Upper lobe of left lung (tissue), 6 donors: Measurements from ENCODE around the gene PEX11G. TPM values are rescaled to one million over a fixed set of nuclear protein-coding genes. Genes with fewer than 3 reads are reported as not detected.

Source experiments
- ATAC-seq, 2 donors: fragments of 200-7000 bp; cut with Tn5 transposase; one replicate each; pipeline ENCODE4 v1.9.1; 2022; ENCODE audit warnings: mild to moderate bottlenecking in 2 of 2, moderate library complexity in 2 of 2; ENCODE audit not compliant: low FRiP score in 2 of 2
- DNase-seq, 2 donors: peaks; one replicate each; pipeline ENCODE4 v3.0.0-alpha.2; 2019 to 2020
- H3K27ac ChIP-seq, 4 donors: fragments of 200-600 bp; sonication (generic); one replicate each; pipeline ENCODE4 v1.5.1; 2016 to 2019
- H3K27me3 ChIP-seq, 4 donors: fragments of 200-600 bp; sonication (generic); one replicate each; pipeline ENCODE4 v1.5.1; 2017 to 2019
- H3K36me3 ChIP-seq, 4 donors: fragments of 200-600 bp; sonication (generic); one replicate each; pipeline ENCODE4 v1.5.1; 2016 to 2019
- H3K4me1 ChIP-seq, 4 donors: fragments of 200-600 bp; sonication (generic); one replicate each; pipeline ENCODE4 v1.5.1; 2018 to 2019
- H3K4me3 ChIP-seq, 4 donors: fragments of 200-600 bp; sonication (generic); one replicate each; pipeline ENCODE4 v1.5.1; 2017 to 2019; ENCODE audit warnings: mild to moderate bottlenecking in 2 of 4, moderate library complexity in 1 of 4
- H3K9me3 ChIP-seq, 4 donors: fragments of 200-600 bp; sonication (generic); one replicate each; pipeline ENCODE4 v1.5.1; 2018 to 2019
- EP300 ChIP-seq, 4 donors: sonication (generic); formaldehyde crosslinking; IDR thresholded peaks; one replicate each; pipeline ENCODE4 v1.5.1; 2017; ENCODE audit warnings: antibody characterized with exemption in 4 of 4, control low read depth in 2 of 4
- POLR2A ChIP-seq, 4 donors: fragments of 450-650 bp; IDR thresholded peaks; one replicate each; pipeline ENCODE4 v1.5.1; 2016 to 2017; ENCODE audit warnings: antibody characterized with exemption in 4 of 4, mild to moderate bottlenecking in 2 of 4
- POLR2AphosphoS5 ChIP-seq, 2 donors: sonication (generic); formaldehyde crosslinking; IDR thresholded peaks; one replicate each; pipeline ENCODE4 v1.5.1; 2017; ENCODE audit warnings: antibody characterized with exemption in 2 of 2
- WGBS, 2 donors: methylation state at CpG; one replicate each; pipeline ENCODE4 v1.1.5; 2017 to 2018; 5-methylcytosine and 5-hydroxymethylcytosine counted together
- total RNA-seq, 6 donors: library from RNA; depleted of rRNA in 4 of 6; stranded (reverse); fragments of >200 nt in 4 of 6; gene quantifications; one replicate each; pipeline versions ENCODE4 v1.1.0 to v1.2.1, GENCODE V29; 2016 to 2021
- TF ChIP-seq, protein P1 (sequence below), 6 experiments: fragments of 450-650 bp in 4 of 6; fragments of 200-600 bp in 2 of 6; sonication (generic) in 2 of 6; IDR thresholded peaks; one replicate each; pipeline ENCODE4 v1.5.1; 2016 to 2019; ENCODE audit warnings: antibody characterized with exemption in 6 of 6
- donor health status: DM: no; HTN: no; CAD: no; lungs with moderate emphysema.
- donor health status: DM: no; HTN: yes; CAD: no; lungs with severe emphysema.

PEX11G gene
- 1 to 10 TPM; 2.3 to 9.1 (median 5.4) TPM for total RNA-seq

DNA sequence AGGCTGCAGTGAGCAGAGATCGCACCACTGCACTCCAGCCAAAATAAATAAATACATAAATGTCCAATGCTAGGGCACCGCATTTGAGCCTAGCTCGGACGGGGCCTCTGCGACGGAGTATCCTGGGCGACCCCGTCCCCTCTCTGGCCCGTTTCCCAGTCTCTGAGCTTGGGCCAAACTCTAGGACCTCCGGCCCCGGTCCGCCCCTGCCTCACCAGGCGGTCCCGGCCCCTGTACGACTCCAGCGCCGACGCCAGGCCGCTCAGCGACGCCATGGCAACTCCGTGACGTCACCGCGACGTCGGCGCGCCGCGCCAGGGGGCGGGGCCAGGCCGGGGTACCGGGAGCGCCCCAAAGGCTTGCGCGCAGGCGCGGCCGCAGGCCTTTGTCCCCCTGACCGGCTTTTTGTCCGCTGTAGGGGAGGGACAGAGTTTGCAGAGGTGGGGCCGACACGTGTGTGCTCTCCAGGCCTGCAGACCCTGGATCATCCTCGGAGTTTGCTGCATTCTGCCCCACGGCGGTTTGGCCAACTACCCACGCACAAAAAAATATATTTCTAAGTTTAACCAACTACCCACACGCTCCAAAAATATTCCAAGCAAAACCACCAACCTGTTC, at the start of gene PEX11G:
Gene PEX11G, minus strand, starts transcription at position 300 of the 618 bp plus-strand sequence. Its CDS starts 25 bp downstream, at position 275.
- Histone ChIP-seq H3K4me1 (peaks cover 11 to 32% (median 18%) of the 10 kb centered on the region in 4 donors), H3K36me3 (no peaks in the 10 kb centered on the region), H3K4me3 (peak within 1 kb of the TSS; percentile 12 to 70 (median 58)), H3K27ac (peak within 1 kb of the TSS; percentile 87 to 91 (median 88)), H3K9me3 (no peaks in the 10 kb centered on the region), H3K27me3 (no peaks in the 10 kb centered on the region)
- ATAC-seq (peak; percentile 92 to 98), DNase-seq (peak; percentile 92 to 100)
- TF ChIP-seq POLR2AphosphoS5 (IDR thresholded peaks at IDR 0.05) (peak; percentile 87 to 89), POLR2A (IDR thresholded peaks at IDR 0.05) (peak in 3 of 4 donors; percentile 79 to 92 (median 80)), EP300 (IDR thresholded peaks at IDR 0.05) (no peak)
- TF ChIP-seq, protein P1, sequence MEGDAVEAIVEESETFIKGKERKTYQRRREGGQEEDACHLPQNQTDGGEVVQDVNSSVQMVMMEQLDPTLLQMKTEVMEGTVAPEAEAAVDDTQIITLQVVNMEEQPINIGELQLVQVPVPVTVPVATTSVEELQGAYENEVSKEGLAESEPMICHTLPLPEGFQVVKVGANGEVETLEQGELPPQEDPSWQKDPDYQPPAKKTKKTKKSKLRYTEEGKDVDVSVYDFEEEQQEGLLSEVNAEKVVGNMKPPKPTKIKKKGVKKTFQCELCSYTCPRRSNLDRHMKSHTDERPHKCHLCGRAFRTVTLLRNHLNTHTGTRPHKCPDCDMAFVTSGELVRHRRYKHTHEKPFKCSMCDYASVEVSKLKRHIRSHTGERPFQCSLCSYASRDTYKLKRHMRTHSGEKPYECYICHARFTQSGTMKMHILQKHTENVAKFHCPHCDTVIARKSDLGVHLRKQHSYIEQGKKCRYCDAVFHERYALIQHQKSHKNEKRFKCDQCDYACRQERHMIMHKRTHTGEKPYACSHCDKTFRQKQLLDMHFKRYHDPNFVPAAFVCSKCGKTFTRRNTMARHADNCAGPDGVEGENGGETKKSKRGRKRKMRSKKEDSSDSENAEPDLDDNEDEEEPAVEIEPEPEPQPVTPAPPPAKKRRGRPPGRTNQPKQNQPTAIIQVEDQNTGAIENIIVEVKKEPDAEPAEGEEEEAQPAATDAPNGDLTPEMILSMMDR (IDR thresholded peaks at IDR 0.05): peak in 3 of 6 experiments; percentile 10 to 29 (median 27)
- 1 to 2% methylated on average over 7 to 22 of the region's 49 CpGs for WGBS, 2 donors

DNA sequence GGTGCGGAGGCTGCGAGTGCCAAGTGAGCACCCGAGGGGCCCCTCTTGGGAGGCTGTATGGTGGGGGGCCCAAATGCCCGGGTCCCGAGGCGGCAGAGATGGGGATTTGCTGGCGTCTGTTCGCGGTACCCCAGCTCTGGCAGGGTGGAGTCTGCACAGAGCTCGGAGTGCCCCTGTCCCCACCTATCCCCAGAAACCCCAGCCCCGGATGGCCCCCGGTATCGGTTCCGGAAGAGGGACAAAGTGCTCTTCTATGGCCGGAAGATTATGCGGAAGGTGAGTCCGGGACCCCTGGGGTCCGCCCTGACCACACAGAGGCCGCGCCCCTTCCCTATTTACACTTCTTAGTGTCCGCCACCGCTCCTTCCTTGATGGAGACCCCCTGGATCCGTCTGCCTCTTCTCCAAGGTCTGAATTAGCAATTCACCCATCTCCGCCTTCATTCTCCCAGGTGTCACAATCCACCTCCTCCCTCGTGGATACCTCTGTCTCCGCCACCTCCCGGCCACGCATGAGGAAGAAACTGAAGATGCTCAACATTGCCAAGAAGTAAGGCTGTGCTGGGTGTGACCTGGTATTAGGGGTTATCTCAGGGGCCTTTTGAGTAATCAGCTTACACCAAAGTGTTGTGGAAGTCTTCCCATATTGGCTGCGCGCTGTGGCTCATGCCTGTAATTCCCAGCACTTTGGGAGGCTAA, 47.3 kb upstream of the PEX11G start:
- Histone ChIP-seq H3K27ac (peak overlapping the region; percentile 91 to 98 (median 95)), H3K9me3 (no peaks in the 10 kb centered on the region), H3K36me3 (peaks cover 7 to 49% (median 31%) of the 10 kb centered on the region in 4 donors), H3K27me3 (no peaks in the 10 kb centered on the region), H3K4me3 (peak overlapping the region; percentile 51 to 94 (median 76)), H3K4me1 (peaks cover 13 to 28% (median 19%) of the 10 kb centered on the region in 4 donors)
- DNase-seq: no peak
- TF ChIP-seq POLR2AphosphoS5 (IDR thresholded peaks at IDR 0.05): no peak
- TF ChIP-seq, protein P1 (IDR thresholded peaks at IDR 0.05): no peak
- TF ChIP-seq POLR2A (IDR thresholded peaks at IDR 0.05): no peak
- no peak for TF ChIP-seq EP300 (IDR thresholded peaks at IDR 0.05)
- 21 to 36% methylated on average over 16 to 26 of the region's 30 CpGs for WGBS, 2 donors
- ATAC-seq: no peak

DNA sequence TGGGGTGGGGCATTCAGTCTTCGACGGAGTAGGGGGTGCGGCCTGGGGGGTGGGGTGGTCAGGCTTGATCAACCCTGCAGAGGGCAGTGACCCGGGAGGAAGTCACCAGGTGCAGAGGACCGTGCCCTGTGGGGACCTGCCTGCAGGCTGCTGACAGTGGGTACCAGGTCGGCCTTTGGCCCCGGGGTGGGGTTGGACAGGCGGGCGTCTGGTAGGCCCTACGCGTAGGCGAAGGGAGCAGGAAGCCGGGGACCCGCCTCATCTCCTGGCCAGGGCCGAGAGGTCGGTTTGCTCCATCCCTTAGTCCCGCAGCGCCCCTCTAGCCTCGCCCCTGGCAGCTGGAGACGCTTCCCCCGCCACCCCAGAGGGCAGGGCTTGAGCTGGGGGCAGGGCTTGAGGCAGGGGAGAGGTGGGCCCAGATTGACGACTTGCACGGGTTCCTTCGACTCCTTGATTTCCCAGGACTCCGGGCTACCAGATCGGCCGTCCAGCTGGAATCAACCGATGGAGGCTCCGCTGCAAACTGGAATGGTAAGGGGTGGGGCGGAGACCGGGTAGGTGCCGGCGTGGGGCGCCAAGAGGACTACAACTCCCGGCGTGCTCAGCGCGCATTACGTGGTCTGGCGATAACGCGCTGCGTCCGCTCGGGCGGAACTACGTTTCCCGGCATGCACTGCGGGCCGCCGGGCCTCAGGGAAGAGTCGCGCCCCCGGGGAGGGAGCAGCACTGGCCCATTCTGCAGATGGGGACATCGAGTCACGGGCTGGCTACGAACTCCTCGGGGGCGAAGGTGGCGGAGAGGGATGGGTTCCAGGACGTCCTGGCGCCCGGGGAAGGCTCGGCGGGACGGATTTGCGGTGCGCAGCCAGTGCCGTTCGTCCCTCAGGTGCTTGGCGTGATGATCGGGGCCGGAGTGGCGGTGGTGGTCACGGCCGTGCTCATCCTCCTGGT, 46.5 kb upstream of the PEX11G start, which contains the start of gene PNPLA6:
Gene PNPLA6, plus strand, starts transcription at position 671 of the 951 bp plus-strand sequence. Its CDS starts 72 bp downstream, at position 743.
- H3K36me3 ChIP-seq: peaks cover 0 to 49% (median 25%) of the 10 kb centered on the region in 4 donors
- DNase-seq: peak; percentile 95 to 99
- H3K27ac ChIP-seq: peak within 1 kb of the TSS; percentile 91 to 98 (median 95)
- peak within 1 kb of the TSS; percentile 51 to 94 (median 76) for H3K4me3 ChIP-seq
- TF ChIP-seq POLR2AphosphoS5 (IDR thresholded peaks at IDR 0.05) (peak; percentile 69 to 93), POLR2A (IDR thresholded peaks at IDR 0.05) (peak in 3 of 4 donors; percentile 54 to 76 (median 70)), EP300 (IDR thresholded peaks at IDR 0.05) (peak in 1 of 4 donors; percentile 70)
- TF ChIP-seq, protein P1 (IDR thresholded peaks at IDR 0.05): peak in 1 of 6 experiments; percentile 13
- peaks cover 13 to 28% (median 19%) of the 10 kb centered on the region in 4 donors for H3K4me1 ChIP-seq
- WGBS, 2 donors: 0% methylated on average over 2 to 39 of the region's 76 CpGs
- H3K9me3 ChIP-seq: no peaks in the 10 kb centered on the region
- peak; percentile 93 to 94 for ATAC-seq
- H3K27me3 ChIP-seq: no peaks in the 10 kb centered on the region

DNA sequence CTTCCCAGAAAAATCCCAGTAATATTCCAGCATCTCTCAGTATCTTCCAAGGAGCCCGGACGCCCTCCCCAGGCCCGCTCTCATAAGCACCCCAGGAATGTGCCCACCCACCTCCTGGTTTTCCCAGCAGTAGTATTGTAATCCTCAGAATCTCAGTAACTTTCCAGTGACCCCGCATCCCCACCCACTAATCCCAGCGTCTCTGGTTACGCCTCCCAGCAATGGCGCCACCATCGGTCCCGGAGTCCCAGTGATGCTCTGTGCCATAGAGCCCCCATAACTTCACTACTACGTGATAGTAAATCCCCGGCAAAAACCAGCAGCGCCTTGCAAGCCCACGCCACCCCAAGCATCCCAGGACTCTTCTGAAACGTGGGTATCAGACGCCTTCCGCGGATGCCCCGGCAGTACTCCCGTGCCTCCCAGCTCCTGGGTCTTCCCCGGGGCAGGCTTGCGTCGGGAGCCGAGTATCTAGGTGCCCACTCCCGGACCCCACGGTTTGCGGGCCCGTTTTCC, 45.8 kb upstream of the PEX11G start:
- no peaks in the 10 kb centered on the region for H3K9me3 ChIP-seq
- peak overlapping the region; percentile 51 to 94 (median 76) for H3K4me3 ChIP-seq
- TF ChIP-seq POLR2A (IDR thresholded peaks at IDR 0.05) (no peak), POLR2AphosphoS5 (IDR thresholded peaks at IDR 0.05) (peak; percentile 6 to 23), EP300 (IDR thresholded peaks at IDR 0.05) (no peak)
- TF ChIP-seq, protein P1 (IDR thresholded peaks at IDR 0.05): peak in 1 of 6 experiments; percentile 6
- 0 to 3% methylated on average over 15 to 20 of the region's 27 CpGs for WGBS, 2 donors
- H3K27ac ChIP-seq: peak overlapping the region; percentile 91 to 98 (median 95)
- DNase-seq: peak in 1 of 2 donors; percentile 72
- peaks cover 13 to 28% (median 19%) of the 10 kb centered on the region in 4 donors for H3K4me1 ChIP-seq
- peak; percentile 54 to 76 for ATAC-seq
- peaks cover 0 to 49% (median 25%) of the 10 kb centered on the region in 4 donors for H3K36me3 ChIP-seq
- no peaks in the 10 kb centered on the region for H3K27me3 ChIP-seq
